GM21367 (cell line): ENCODE results near the gene PSMD4.

Experiments used
- ATAC-seq: cut with Tn5 transposase; IDR thresholded peaks from one replicate; pipeline ENCODE4 v1.9.1; 2021; ENCODE audit not compliant: unreplicated experiment

Gene PSMD4

DNA sequence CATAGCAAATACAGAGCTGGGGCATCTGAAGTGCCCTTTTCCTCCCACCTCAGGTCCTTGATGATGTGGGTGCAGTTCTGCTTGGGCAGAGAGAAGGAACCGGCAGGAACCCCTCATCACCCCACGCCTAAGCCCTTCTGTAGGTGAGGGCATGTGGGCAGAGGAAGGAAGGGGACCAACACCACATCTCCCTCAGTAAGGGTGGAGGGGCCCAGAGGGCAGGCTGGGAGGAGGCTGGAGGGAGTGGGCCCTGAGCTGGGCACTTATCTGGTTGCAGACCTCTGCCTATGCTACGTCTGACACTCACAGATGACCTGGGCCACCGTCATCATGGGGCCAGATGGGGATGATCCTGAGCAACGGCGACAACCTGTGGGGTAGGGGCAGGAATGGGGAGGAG, 38.6 kb downstream of the PSMD4 start:
- no peak for ATAC-seq

DNA sequence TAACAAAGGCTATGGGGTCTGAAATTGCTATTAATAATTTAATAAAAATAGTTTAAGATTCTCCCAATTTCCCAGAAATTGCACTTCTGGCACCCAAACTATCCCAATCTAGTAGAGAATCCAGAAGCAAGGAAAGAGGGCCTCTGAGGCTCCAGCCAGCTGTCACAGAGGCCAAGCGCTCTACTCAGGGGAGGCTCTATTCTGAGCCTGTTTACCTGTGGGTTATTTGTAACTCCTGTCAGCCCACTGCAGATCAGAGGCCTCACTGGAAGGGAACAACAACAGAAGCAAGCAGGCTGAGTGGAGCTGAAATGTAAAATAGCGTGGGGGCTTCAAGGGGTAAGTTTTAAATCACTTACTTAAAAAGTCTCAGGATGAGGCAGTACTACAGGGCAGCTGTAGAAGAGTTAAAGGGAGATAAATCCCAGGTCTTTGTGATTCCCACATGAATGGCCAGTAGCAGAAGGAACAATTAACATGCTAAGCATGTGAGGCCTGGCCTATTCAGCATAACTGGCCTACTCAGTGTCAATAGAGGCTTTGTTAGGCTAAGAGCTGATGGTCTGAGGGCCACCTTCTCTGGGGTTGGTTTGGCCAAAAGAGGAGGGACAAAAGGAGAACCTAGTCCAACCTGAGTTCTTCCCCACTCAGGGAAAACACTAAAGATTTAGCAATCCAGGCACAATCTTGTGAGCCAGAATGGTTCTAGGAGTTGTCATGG, 40.4 kb downstream of the PSMD4 start:
- ATAC-seq = no peak

DNA sequence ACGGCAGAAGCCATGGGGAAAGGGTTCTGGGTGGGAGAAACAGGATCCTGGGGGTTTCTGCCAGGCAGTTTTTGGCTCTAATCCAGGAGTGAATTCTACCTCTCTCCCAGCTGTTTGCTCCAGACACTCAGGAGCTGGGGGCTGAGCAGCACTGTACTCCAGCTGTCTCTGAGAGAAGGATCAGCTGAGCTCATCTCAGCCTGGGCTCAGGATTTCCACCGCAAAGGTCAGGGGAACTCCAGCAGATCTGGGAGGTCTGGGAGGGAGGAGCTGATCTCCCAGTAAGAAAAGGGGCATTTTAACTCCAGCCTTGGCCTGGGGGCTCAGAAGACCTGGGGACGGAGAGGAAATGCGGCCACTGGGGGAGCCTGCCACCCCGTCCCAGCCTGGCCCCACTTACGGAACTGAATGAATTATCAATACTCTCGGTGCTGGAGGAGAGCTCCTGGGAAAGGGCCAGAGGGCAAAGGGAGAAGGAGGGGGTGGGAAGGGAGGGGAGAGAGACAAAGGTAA, 55.3 kb downstream of the PSMD4 start:
- no peak for ATAC-seq

DNA sequence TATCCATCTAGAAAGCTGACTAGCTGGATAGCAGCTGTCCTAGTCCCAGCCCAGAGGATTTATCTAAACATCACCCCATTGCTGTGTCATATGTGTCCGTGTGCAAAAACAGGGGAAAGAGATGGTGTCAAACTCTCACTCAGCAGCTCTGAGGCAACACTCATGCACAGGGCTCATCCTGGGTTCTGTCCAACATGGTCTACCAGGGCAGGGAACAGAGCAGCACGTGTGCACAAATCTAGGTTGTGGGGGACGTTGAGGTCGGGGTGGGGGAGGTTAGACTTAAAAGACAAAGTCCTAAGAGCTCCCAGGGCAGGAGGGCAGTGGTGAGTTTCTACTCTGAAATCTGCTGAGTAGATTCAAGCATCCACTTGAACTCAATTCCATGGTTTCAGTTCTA, 56.5 kb downstream of the PSMD4 start:
- ATAC-seq = no peak

DNA sequence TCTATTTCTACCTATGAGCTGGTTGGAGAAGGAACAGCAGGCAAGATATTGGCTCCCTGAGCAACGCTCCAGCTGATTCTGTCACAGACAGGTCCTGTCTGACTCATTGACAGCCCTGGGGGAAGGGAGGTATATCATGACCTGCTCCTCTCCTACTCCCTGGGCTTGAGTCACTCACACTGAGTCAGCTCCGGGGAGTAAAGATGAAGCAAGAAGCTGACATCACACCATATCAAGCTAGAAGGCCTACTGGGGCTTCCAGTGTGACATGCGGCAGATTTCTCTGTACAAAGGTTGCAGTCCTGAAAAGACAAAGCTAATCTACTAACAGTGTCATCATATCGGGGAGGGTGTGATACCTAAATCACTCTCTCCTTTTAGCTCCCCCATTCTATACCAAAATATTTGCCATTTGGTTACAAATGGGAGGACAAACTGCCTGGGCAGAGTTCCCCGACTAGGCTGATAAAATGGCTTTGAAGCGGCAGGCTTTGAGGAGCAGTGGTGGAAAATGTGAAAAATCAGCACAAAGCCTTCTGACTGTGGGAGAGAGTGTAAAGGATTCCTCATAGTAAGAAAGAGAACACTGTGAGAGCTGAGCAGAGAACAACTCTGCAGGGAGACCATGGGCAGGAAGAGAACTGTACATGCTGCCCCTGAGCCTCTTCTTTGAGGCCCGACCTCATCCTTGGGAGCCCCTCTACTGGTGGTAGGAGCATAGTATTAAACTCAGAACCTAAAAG, 57.2 kb downstream of the PSMD4 start:
- ATAC-seq = no peak

DNA sequence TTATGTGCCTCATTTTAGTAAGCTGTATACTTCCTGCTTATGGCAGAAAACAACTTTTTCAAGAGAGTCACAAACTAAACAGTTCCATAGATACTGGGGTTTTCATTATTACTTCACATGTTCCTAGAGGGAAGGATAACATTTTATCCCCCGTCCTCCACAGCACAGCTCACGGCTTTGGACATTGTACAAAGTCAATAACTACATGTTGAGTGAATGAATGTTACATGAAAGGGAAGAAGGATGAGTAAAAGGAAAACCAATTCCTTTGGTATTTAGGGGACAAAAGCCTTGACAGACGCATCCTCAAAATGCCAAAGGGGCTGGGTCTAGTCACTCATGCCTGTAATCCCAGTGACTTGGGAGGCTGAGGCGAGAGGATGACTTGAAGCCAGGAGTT, 57.9 kb downstream of the PSMD4 start:
- ATAC-seq = no peak

DNA sequence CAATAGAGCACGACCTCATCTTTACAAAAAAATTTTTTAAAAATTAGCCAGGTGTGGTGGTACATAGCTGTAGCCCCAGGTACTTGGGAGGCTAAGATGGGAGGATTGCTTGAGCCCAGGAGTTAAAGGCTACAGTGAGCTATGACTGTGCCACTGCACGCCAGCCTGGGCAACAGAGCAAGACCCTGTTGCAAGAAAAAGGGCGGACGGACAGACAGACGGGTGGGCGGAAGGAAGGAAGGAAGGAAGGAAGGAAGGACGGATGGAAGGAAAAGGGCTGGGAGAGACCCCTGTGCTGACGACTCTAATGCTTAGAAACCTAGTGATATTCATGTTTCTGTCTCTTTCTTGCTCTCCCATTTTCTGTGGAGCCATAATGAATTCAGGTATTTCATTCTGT, 58.3 kb downstream of the PSMD4 start:
- no peak for ATAC-seq

DNA sequence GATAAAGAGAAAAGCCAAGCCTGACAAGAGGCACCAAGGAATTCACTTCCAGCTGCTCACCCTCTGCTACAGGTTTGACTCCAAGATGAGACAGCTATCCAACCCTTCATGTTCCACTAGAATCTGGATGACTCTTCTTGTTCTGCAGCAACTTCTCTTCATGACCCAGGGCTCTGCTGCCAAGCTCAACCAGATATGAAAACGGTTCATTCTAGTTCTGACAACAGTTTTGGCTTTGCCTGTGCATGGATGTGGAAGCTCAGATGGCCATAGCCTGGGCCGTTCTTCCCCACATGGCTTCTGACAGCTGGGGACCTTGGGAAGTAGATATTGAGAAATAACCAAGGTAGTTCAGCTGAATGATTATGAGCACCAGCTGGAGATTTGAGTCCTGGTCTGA, 59.0 kb downstream of the PSMD4 start:
- ATAC-seq = no peak

DNA sequence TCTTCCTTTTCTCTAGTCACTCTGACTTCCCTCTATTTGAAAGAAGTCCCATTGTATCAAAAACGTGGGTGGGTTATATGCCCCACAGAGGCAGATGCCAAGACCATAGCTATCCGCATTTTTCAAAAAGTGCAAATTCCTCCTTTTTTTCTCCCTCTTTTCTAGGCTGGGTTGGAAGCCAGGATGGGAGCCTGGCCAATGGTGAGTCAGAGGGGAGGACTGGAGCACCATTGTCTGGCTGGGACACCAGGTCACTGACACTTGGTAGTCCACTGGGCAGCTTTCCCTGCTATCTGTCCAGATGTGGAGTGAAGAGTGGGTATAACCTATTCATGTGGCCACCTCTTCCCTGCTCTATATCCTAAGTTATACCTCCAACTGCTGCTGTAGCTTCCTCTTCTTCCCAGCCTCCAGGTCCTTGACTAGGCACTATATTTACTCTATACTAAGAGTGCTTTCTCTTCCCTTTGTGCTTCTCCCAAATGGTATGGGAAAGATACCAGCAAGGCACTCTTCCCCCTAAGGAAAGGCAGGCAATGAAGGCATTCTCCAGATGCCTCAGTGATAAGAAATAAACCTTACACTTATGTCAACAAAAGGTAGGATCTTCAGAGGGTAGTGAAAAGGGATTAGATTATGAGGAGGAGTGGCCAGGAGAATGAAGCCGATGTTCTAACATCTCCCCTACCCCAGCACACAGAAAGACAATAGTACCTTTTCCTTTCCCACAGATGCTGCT, 59.8 kb downstream of the PSMD4 start:
- ATAC-seq = no peak

DNA sequence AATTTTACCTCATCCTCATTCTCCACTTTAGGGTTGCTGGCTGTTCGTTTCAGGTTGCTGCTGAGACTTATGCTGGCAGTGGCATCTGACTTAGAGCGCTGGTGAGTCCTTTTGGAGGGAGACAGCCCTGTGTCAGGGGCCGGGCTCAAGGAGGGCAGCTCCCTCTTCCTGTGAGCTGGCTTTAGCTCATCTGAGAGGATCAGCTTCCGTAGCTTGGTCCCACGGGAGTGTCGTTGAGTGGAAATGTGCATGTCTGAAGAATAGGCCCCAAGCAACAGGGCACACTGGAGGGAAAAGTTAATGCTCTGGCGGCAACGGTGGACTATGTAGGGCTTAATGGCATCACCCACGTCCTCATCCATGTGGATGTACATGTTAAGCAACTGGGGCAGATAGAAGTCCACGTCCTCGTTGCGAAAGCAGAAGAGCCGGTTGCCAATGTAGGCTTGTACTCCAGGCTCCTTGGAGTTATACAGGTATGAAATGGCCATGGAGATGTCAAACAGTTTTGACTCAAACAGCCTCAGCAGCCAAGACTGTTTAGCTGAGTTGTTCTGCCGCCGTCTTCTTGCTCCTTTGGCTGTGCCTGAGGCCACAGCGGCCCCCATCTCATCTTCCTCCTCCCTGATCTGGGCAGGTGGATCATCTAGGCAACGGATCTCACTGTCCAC, 61.2 kb downstream of the PSMD4 start:
- no peak for ATAC-seq
